ENCODE results near the gene SMYD3.

SMYD3 gene

GRCh38 chr1:246043556-246043955, 463.5 kb downstream of the SMYD3 start:
- Histone ChIP-seq H3K4me2 (no peak overlapping the region), H4K20me1 (ENCODE audit: insufficient read depth) (no peaks in the 10 kb centered on the region), H3K27ac (no peak overlapping the region), H2AFZ (ENCODE audit: low read depth) (no peak overlapping the region), H3K27me3 (ENCODE audit: insufficient read depth, low read depth) (no peaks in the 10 kb centered on the region), H3K4me3 (IDR thresholded peaks at IDR 0.05; ENCODE audit: insufficient read depth, low read depth, low read length) (no peak overlapping the region), H3K79me2 (ENCODE audit: insufficient read depth, low read depth) (no peaks in the 10 kb centered on the region), H3K36me3 (ENCODE audit: insufficient read depth) (no peaks in the 10 kb centered on the region), H3K9ac (no peak overlapping the region), H3K4me1 (ENCODE audit: low read depth, poor library complexity, severe bottlenecking) (no peaks in the 10 kb centered on the region)
- TF ChIP-seq, protein P1, sequence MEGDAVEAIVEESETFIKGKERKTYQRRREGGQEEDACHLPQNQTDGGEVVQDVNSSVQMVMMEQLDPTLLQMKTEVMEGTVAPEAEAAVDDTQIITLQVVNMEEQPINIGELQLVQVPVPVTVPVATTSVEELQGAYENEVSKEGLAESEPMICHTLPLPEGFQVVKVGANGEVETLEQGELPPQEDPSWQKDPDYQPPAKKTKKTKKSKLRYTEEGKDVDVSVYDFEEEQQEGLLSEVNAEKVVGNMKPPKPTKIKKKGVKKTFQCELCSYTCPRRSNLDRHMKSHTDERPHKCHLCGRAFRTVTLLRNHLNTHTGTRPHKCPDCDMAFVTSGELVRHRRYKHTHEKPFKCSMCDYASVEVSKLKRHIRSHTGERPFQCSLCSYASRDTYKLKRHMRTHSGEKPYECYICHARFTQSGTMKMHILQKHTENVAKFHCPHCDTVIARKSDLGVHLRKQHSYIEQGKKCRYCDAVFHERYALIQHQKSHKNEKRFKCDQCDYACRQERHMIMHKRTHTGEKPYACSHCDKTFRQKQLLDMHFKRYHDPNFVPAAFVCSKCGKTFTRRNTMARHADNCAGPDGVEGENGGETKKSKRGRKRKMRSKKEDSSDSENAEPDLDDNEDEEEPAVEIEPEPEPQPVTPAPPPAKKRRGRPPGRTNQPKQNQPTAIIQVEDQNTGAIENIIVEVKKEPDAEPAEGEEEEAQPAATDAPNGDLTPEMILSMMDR (conservative IDR thresholded peaks at IDR 0.05; ENCODE audit: low read depth, low read length), result no peak

GRCh38 chr1:246041360-246041759, 465.7 kb downstream of the SMYD3 start:
- no peaks in the 10 kb centered on the region for H3K79me2 ChIP-seq (ENCODE audit: insufficient read depth, low read depth)
- H3K27ac ChIP-seq, result no peak overlapping the region
- no peak overlapping the region for H3K4me3 ChIP-seq (IDR thresholded peaks at IDR 0.05; ENCODE audit: insufficient read depth, low read depth, low read length)
- H4K20me1 ChIP-seq (ENCODE audit: insufficient read depth), result no peaks in the 10 kb centered on the region
- H3K36me3 ChIP-seq (ENCODE audit: insufficient read depth), result no peaks in the 10 kb centered on the region
- H3K4me2 ChIP-seq, result no peak overlapping the region
- no peaks in the 10 kb centered on the region for H3K4me1 ChIP-seq (ENCODE audit: low read depth, poor library complexity, severe bottlenecking)
- no peak overlapping the region for H3K9ac ChIP-seq
- H3K27me3 ChIP-seq (ENCODE audit: insufficient read depth, low read depth), result no peaks in the 10 kb centered on the region
- TF ChIP-seq, protein P1 (conservative IDR thresholded peaks at IDR 0.05; ENCODE audit: low read depth, low read length), result no peak
- no peak overlapping the region for H2AFZ ChIP-seq (ENCODE audit: low read depth)

DNA sequence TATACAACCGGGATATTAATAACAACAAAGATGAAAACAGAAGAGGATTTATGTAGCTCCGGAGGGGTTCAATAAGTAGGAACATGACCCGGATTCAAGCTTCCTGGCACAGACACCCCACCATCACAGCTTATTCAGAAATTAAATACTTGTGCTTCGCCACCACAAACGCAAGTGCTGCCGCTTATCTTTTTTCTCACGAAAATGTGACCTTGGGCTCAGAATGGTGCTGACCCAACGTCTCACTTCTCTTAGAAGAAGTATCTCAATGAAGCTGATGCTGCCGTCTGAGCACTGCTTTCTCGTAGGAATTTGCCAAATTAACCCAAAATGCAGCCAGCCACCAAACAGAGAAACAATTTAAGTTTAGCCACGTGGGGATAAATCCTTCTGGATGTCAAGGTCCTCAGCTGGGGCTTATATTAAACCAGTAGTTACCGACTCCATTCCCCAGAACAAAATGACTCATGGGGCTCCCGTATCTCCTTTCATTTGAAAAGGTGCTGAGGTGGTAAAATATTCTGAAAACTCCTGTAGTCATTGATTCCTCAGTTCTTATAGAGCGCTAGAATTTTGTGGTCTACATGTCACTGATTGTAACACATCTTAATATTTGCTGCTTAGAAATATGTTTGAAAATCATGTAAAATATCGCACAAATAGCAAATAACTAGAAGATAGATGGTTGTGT, 466.7 kb downstream of the SMYD3 start:
- H3K27ac ChIP-seq, result no peak overlapping the region
- TF ChIP-seq, protein P1 (conservative IDR thresholded peaks at IDR 0.05; ENCODE audit: low read depth, low read length), result no peak

DNA sequence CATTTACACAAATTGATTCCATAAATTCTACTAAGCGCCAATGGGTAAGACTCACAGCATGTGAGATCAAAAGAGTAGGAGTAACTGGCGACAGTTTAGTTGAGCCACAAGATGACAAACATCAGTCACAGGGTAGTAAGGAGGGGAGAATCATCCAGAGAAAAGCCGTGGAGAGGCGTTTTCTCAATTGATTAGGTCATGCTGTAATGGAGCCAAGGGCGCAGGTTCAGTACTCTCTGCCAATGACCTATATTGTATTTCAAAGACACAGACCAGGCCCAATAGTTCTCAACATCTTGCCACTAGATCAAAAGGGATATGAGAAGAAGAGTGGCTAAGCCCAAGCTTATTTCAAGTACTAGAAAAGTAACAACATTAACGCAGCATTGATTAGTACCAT, 467.5 kb downstream of the SMYD3 start:
- no peak overlapping the region for H3K4me2 ChIP-seq
- no peaks in the 10 kb centered on the region for H3K27me3 ChIP-seq (ENCODE audit: insufficient read depth, low read depth)
- H3K79me2 ChIP-seq (ENCODE audit: insufficient read depth, low read depth), result no peaks in the 10 kb centered on the region
- no peak overlapping the region for H3K4me3 ChIP-seq (IDR thresholded peaks at IDR 0.05; ENCODE audit: insufficient read depth, low read depth, low read length)
- no peaks in the 10 kb centered on the region for H4K20me1 ChIP-seq (ENCODE audit: insufficient read depth)
- no peaks in the 10 kb centered on the region for H3K36me3 ChIP-seq (ENCODE audit: insufficient read depth)
- no peak overlapping the region for H2AFZ ChIP-seq (ENCODE audit: low read depth)
- TF ChIP-seq, protein P1 (conservative IDR thresholded peaks at IDR 0.05; ENCODE audit: low read depth, low read length), result no peak
- H3K4me1 ChIP-seq (ENCODE audit: low read depth, poor library complexity, severe bottlenecking), result no peaks in the 10 kb centered on the region
- no peak overlapping the region for H3K27ac ChIP-seq
- no peak overlapping the region for H3K9ac ChIP-seq

More for the DNA sequence above, 466.7 kb downstream of the SMYD3 start:
- no peak overlapping the region for H3K4me2 ChIP-seq
- no peaks in the 10 kb centered on the region for H3K36me3 ChIP-seq (ENCODE audit: insufficient read depth)
- H3K79me2 ChIP-seq (ENCODE audit: insufficient read depth, low read depth), result no peaks in the 10 kb centered on the region
- no peaks in the 10 kb centered on the region for H3K4me1 ChIP-seq (ENCODE audit: low read depth, poor library complexity, severe bottlenecking)
- no peak overlapping the region for H2AFZ ChIP-seq (ENCODE audit: low read depth)
- no peak overlapping the region for H3K9ac ChIP-seq
- H4K20me1 ChIP-seq (ENCODE audit: insufficient read depth), result no peaks in the 10 kb centered on the region
- no peak overlapping the region for H3K4me3 ChIP-seq (IDR thresholded peaks at IDR 0.05; ENCODE audit: insufficient read depth, low read depth, low read length)
- no peaks in the 10 kb centered on the region for H3K27me3 ChIP-seq (ENCODE audit: insufficient read depth, low read depth)
